ENCODE data around the gene PIAS1.
"Not testable (repeated sequence)": the region's sequence is repeated elsewhere in the genome, so short reads cannot be mapped to it uniquely, and the experiment has no call there.

The PIAS1 gene

GRCh38 chr15:68218331-68218730 is 164.2 kb downstream of the PIAS1 start:
- 95 to 97% methylated on average over 3 to 7 of the region's 8 CpGs for WGBS, 2 experiments (ENCODE audit: insufficient coverage in 2 of 2)
- Histone ChIP-seq H3K4me1 (ENCODE audit: control insufficient read depth, insufficient read depth, low read length, poor library complexity, severe bottlenecking) (no peaks in the 10 kb centered on the region), H3K9me3 (ENCODE audit: control insufficient read depth, low read length) (peaks cover 5% of the 10 kb centered on the region), H3K27ac (ENCODE audit: low read depth, low read length, severe bottlenecking) (no peak overlapping the region), H3K4me3 (ENCODE audit: extremely low read depth, insufficient read depth, low read length, poor library complexity, severe bottlenecking) (no peak overlapping the region), H3K36me3 (ENCODE audit: control insufficient read depth, insufficient read depth, low read length) (peaks cover 54% of the 10 kb centered on the region)

GRCh38 chr15:68218847-68219798 is 165.0 kb downstream of the PIAS1 start:
- H3K36me3 ChIP-seq (ENCODE audit: control insufficient read depth, insufficient read depth, low read length), result peaks cover 57% of the 10 kb centered on the region

GRCh38 chr15:68220489-68220888 is 166.4 kb downstream of the PIAS1 start:
- WGBS, 2 experiments (ENCODE audit: insufficient coverage in 2 of 2), result 100% methylated on average over 1 to 2 of the region's 2 CpGs
- H3K4me3 ChIP-seq (ENCODE audit: extremely low read depth, insufficient read depth, low read length, poor library complexity, severe bottlenecking), result no peak overlapping the region
- H3K9me3 ChIP-seq (ENCODE audit: control insufficient read depth, low read length), result peaks cover 8% of the 10 kb centered on the region
- no peak overlapping the region for H3K27ac ChIP-seq (ENCODE audit: low read depth, low read length, severe bottlenecking)
- H3K4me1 ChIP-seq (ENCODE audit: control insufficient read depth, insufficient read depth, low read length, poor library complexity, severe bottlenecking), result no peaks in the 10 kb centered on the region
- H3K36me3 ChIP-seq (ENCODE audit: control insufficient read depth, insufficient read depth, low read length), result peaks cover 51% of the 10 kb centered on the region

More at GRCh38 chr15:68218847-68219798, 165.0 kb downstream of the PIAS1 start:
- H3K4me1 ChIP-seq (ENCODE audit: control insufficient read depth, insufficient read depth, low read length, poor library complexity, severe bottlenecking), result no peaks in the 10 kb centered on the region
- peaks cover 8% of the 10 kb centered on the region for H3K9me3 ChIP-seq (ENCODE audit: control insufficient read depth, low read length)
- H3K4me3 ChIP-seq (ENCODE audit: extremely low read depth, insufficient read depth, low read length, poor library complexity, severe bottlenecking), result no peak overlapping the region
- no peak overlapping the region for H3K27ac ChIP-seq (ENCODE audit: low read depth, low read length, severe bottlenecking)
- WGBS, 2 experiments (ENCODE audit: insufficient coverage in 2 of 2), result 94 to 95% methylated on average over 5 to 7 of the region's 9 CpGs

GRCh38 chr15:68220967-68221366 is 166.9 kb downstream of the PIAS1 start:
- Histone ChIP-seq H3K36me3 (ENCODE audit: control insufficient read depth, insufficient read depth, low read length) (peaks cover 46% of the 10 kb centered on the region), H3K9me3 (ENCODE audit: control insufficient read depth, low read length) (peaks cover 8% of the 10 kb centered on the region), H3K4me3 (ENCODE audit: extremely low read depth, insufficient read depth, low read length, poor library complexity, severe bottlenecking) (no peak overlapping the region), H3K27ac (ENCODE audit: low read depth, low read length, severe bottlenecking) (no peak overlapping the region), H3K4me1 (ENCODE audit: control insufficient read depth, insufficient read depth, low read length, poor library complexity, severe bottlenecking) (no peaks in the 10 kb centered on the region)
- 83% methylated on average over 5 of the region's 6 CpGs; no CpG with 5 or more reads in 1 of the 2 experiments for whole genome bisulfite sequencing, 2 experiments (ENCODE audit: insufficient coverage in 2 of 2)

- 94% methylated on average over 33 to 43 of the region's 55 CpGs for WGBS, 2 experiments (ENCODE audit: insufficient coverage in 2 of 2)
- not testable (repeated sequence) for H3K4me1 ChIP-seq (ENCODE audit: control insufficient read depth, insufficient read depth, low read length, poor library complexity, severe bottlenecking); H3K9me3 ChIP-seq (ENCODE audit: control insufficient read depth, low read length); H3K27ac ChIP-seq (ENCODE audit: low read depth, low read length, severe bottlenecking); H3K4me3 ChIP-seq (ENCODE audit: extremely low read depth, insufficient read depth, low read length, poor library complexity, severe bottlenecking)
- peaks cover 42% of the 10 kb centered on the region for H3K36me3 ChIP-seq (ENCODE audit: control insufficient read depth, insufficient read depth, low read length)
These were observed 167.7 kb downstream of the PIAS1 start for GRCh38 chr15:68221530-68222431.

GRCh38 chr15:68222432-68222743 is 168.3 kb downstream of the PIAS1 start:
- not testable (repeated sequence) for H3K4me3 ChIP-seq (ENCODE audit: extremely low read depth, insufficient read depth, low read length, poor library complexity, severe bottlenecking); H3K4me1 ChIP-seq (ENCODE audit: control insufficient read depth, insufficient read depth, low read length, poor library complexity, severe bottlenecking); H3K27ac ChIP-seq (ENCODE audit: low read depth, low read length, severe bottlenecking); H3K9me3 ChIP-seq (ENCODE audit: control insufficient read depth, low read length)
- WGBS, 2 experiments (ENCODE audit: insufficient coverage in 2 of 2), result 94 to 96% methylated on average over 9 to 16 of the region's 18 CpGs
- peaks cover 39% of the 10 kb centered on the region for H3K36me3 ChIP-seq (ENCODE audit: control insufficient read depth, insufficient read depth, low read length)

- Histone ChIP-seq H3K4me3 (ENCODE audit: extremely low read depth, insufficient read depth, low read length, poor library complexity, severe bottlenecking) (no peak overlapping the region), H3K27ac (ENCODE audit: low read depth, low read length, severe bottlenecking) (no peak overlapping the region), H3K4me1 (ENCODE audit: control insufficient read depth, insufficient read depth, low read length, poor library complexity, severe bottlenecking) (peaks cover 3% of the 10 kb centered on the region), H3K36me3 (ENCODE audit: control insufficient read depth, insufficient read depth, low read length) (peaks cover 31% of the 10 kb centered on the region), H3K9me3 (ENCODE audit: control insufficient read depth, low read length) (peaks cover 8% of the 10 kb centered on the region)
- 95 to 97% methylated on average over 6 of the region's 6 CpGs for WGBS, 2 experiments (ENCODE audit: insufficient coverage in 2 of 2)
These were observed 169.1 kb downstream of the PIAS1 start for GRCh38 chr15:68223171-68223570.

- H3K27ac ChIP-seq (ENCODE audit: low read depth, low read length, severe bottlenecking), result no peak overlapping the region
- H3K4me1 ChIP-seq (ENCODE audit: control insufficient read depth, insufficient read depth, low read length, poor library complexity, severe bottlenecking), result peaks cover 3% of the 10 kb centered on the region
- peaks cover 22% of the 10 kb centered on the region for H3K36me3 ChIP-seq (ENCODE audit: control insufficient read depth, insufficient read depth, low read length)
- peaks cover 8% of the 10 kb centered on the region for H3K9me3 ChIP-seq (ENCODE audit: control insufficient read depth, low read length)
- 40 to 63% methylated on average over 1 to 2 of the region's 3 CpGs for WGBS, 2 experiments (ENCODE audit: insufficient coverage in 2 of 2)
- H3K4me3 ChIP-seq (ENCODE audit: extremely low read depth, insufficient read depth, low read length, poor library complexity, severe bottlenecking), result no peak overlapping the region
These were observed 170.0 kb downstream of the PIAS1 start for GRCh38 chr15:68224108-68224507.

GRCh38 chr15:68224546-68225250 is 170.6 kb downstream of the PIAS1 start:
- Histone ChIP-seq H3K27ac (ENCODE audit: low read depth, low read length, severe bottlenecking) (no peak overlapping the region), H3K4me3 (ENCODE audit: extremely low read depth, insufficient read depth, low read length, poor library complexity, severe bottlenecking) (no peak overlapping the region), H3K4me1 (ENCODE audit: control insufficient read depth, insufficient read depth, low read length, poor library complexity, severe bottlenecking) (peaks cover 3% of the 10 kb centered on the region), H3K9me3 (ENCODE audit: control insufficient read depth, low read length) (peaks cover 8% of the 10 kb centered on the region), H3K36me3 (ENCODE audit: control insufficient read depth, insufficient read depth, low read length) (peaks cover 16% of the 10 kb centered on the region)
- 83 to 100% methylated on average over 1 of the region's 3 CpGs for WGBS, 2 experiments (ENCODE audit: insufficient coverage in 2 of 2)

- H3K4me1 ChIP-seq (ENCODE audit: control insufficient read depth, insufficient read depth, low read length, poor library complexity, severe bottlenecking); H3K9me3 ChIP-seq (ENCODE audit: control insufficient read depth, low read length); H3K27ac ChIP-seq (ENCODE audit: low read depth, low read length, severe bottlenecking); H3K4me3 ChIP-seq (ENCODE audit: extremely low read depth, insufficient read depth, low read length, poor library complexity, severe bottlenecking): not testable (repeated sequence)
- WGBS, 2 experiments (ENCODE audit: insufficient coverage in 2 of 2), result 96 to 100% methylated on average over 3 to 4 of the region's 4 CpGs
- H3K36me3 ChIP-seq (ENCODE audit: control insufficient read depth, insufficient read depth, low read length), result peaks cover 13% of the 10 kb centered on the region
These were observed 171.3 kb downstream of the PIAS1 start for GRCh38 chr15:68225442-68225841.
